Measurements from ENCODE around the gene NGRN.

GRCh38 chr15:90300541-90300940, 35.1 kb downstream of the NGRN start:
- TF ChIP-seq CTCF (conservative IDR thresholded peaks at IDR 0.05 in 1 of 2, IDR thresholded peaks at IDR 0.05 in 1 of 2; ENCODE audit: low read depth in 1 of 2, low read length in 2 of 2) = no peak
- no peak for TF ChIP-seq EZH2 (IDR thresholded peaks at IDR 0.05; ENCODE audit: low read length, missing control alignments)

All from fibroblast of lung (primary cell).